Suprapubic skin (tissue), 4 donors: Measurements from ENCODE around the gene FGD5. TPM values are rescaled to one million over a fixed set of nuclear protein-coding genes. Genes with fewer than 3 reads are reported as not detected.

Source experiments
- DNase-seq, 2 donors: peaks; one replicate each; pipeline ENCODE4 v3.0.0-alpha.2; 2019; ENCODE audit warnings: low spot score in 2 of 2
- H3K27ac ChIP-seq: fragments of 200-600 bp; sonication (generic); one replicate; pipeline ENCODE4 v1.5.1; 2019
- H3K27me3 ChIP-seq: fragments of 200-600 bp; sonication (generic); one replicate; pipeline ENCODE4 v1.5.1; 2019
- H3K36me3 ChIP-seq: fragments of 200-600 bp; sonication (generic); one replicate; pipeline ENCODE4 v1.5.1; 2019
- H3K4me1 ChIP-seq: fragments of 200-600 bp; sonication (generic); one replicate; pipeline ENCODE4 v1.5.1; 2019
- H3K4me3 ChIP-seq: fragments of 200-600 bp; sonication (generic); one replicate; pipeline ENCODE4 v1.5.1; 2019; ENCODE audit warnings: mild to moderate bottlenecking
- H3K9me3 ChIP-seq: fragments of 200-600 bp; sonication (generic); one replicate; pipeline ENCODE4 v1.5.1; 2019
- CTCF ChIP-seq, 2 donors: fragments of 200-600 bp in 1 of 2; fragments of 450-650 bp in 1 of 2; sonication (generic) in 1 of 2; IDR thresholded peaks; one replicate each; pipeline ENCODE4 v1.5.1; 2016 to 2019; ENCODE audit warnings: antibody characterized with exemption in 2 of 2, mild to moderate bottlenecking in 1 of 2, moderate library complexity in 1 of 2
- EP300 ChIP-seq: sonication (generic); formaldehyde crosslinking; IDR thresholded peaks from one replicate; pipeline ENCODE4 v1.6.1; 2017; ENCODE audit warnings: antibody characterized with exemption
- POLR2A ChIP-seq, 2 donors: fragments of 450-650 bp; IDR thresholded peaks; one replicate each; pipeline ENCODE4 v1.6.1; 2017; ENCODE audit warnings: antibody characterized with exemption in 2 of 2, mild to moderate bottlenecking in 2 of 2, moderate library complexity in 2 of 2
- POLR2AphosphoS5 ChIP-seq, 3 donors: sonication (generic); formaldehyde crosslinking; IDR thresholded peaks; one replicate each; pipeline ENCODE4 v1.6.1; 2017; ENCODE audit warnings: antibody characterized with exemption in 3 of 3
- WGBS: methylation state at CpG from one replicate; pipeline ENCODE4 v1.1.5; 2018; 5-methylcytosine and 5-hydroxymethylcytosine counted together
- total RNA-seq, 4 donors: library from RNA; depleted of rRNA; stranded (reverse); fragments of >200 nt; gene quantifications; one replicate each; pipeline ENCODE4 v1.1.0, GENCODE V29; 2016

FGD5 gene
- total RNA-seq, 4 donors from 2014 or later, result 2.8 to 15.5 (median 7.1) TPM

- no peak for TF ChIP-seq POLR2AphosphoS5 (IDR thresholded peaks at IDR 0.05)
- no peak for TF ChIP-seq POLR2A (IDR thresholded peaks at IDR 0.05)
- no peak for TF ChIP-seq CTCF (IDR thresholded peaks at IDR 0.05)
- TF ChIP-seq EP300, result no peak
- H3K27ac ChIP-seq, result no peak overlapping the region
- H3K4me3 ChIP-seq, result no peak overlapping the region
Measured at GRCh38 chr3:14889205-14889604, 70.4 kb downstream of the FGD5 start.

GRCh38 chr3:14889943-14890342, 71.2 kb downstream of the FGD5 start:
- Histone ChIP-seq H3K9me3 (no peaks in the 10 kb centered on the region), H3K4me1 (peaks cover 8% of the 10 kb centered on the region), H3K27ac (no peak overlapping the region), H3K36me3 (no peaks in the 10 kb centered on the region), H3K27me3 (no peaks in the 10 kb centered on the region), H3K4me3 (no peak overlapping the region)
- TF ChIP-seq POLR2A (IDR thresholded peaks at IDR 0.05), result no peak
- no peak for TF ChIP-seq CTCF (IDR thresholded peaks at IDR 0.05)
- TF ChIP-seq EP300, result no peak
- TF ChIP-seq POLR2AphosphoS5 (IDR thresholded peaks at IDR 0.05), result no peak
- WGBS, result 89% methylated on average over 8 of the region's 8 CpGs
- DNase-seq, result no peak

More at GRCh38 chr3:14889205-14889604, 70.4 kb downstream of the FGD5 start:
- WGBS, result 67% methylated on average over 7 of the region's 7 CpGs
- no peaks in the 10 kb centered on the region for H3K27me3 ChIP-seq
- no peaks in the 10 kb centered on the region for H3K9me3 ChIP-seq
- no peaks in the 10 kb centered on the region for H3K36me3 ChIP-seq
- H3K4me1 ChIP-seq, result peaks cover 8% of the 10 kb centered on the region
- no peak for DNase-seq

GRCh38 chr3:14890476-14890875, 71.7 kb downstream of the FGD5 start:
- H3K27me3 ChIP-seq, result no peaks in the 10 kb centered on the region
- DNase-seq, result no peak
- 46% methylated on average over 5 of the region's 5 CpGs for WGBS
- no peaks in the 10 kb centered on the region for H3K36me3 ChIP-seq
- no peak overlapping the region for H3K27ac ChIP-seq
- TF ChIP-seq POLR2A (IDR thresholded peaks at IDR 0.05) (no peak), EP300 (no peak), CTCF (IDR thresholded peaks at IDR 0.05) (no peak), POLR2AphosphoS5 (IDR thresholded peaks at IDR 0.05) (no peak)
- no peak overlapping the region for H3K4me3 ChIP-seq
- no peaks in the 10 kb centered on the region for H3K9me3 ChIP-seq
- peaks cover 8% of the 10 kb centered on the region for H3K4me1 ChIP-seq

GRCh38 chr3:14891135-14892132, 72.7 kb downstream of the FGD5 start:
- H3K4me1 ChIP-seq, result peaks cover 8% of the 10 kb centered on the region
- 69% methylated on average over 12 of the region's 12 CpGs for WGBS
- H3K4me3 ChIP-seq, result no peak overlapping the region
- no peaks in the 10 kb centered on the region for H3K36me3 ChIP-seq
- no peak for DNase-seq
- no peaks in the 10 kb centered on the region for H3K27me3 ChIP-seq
- TF ChIP-seq CTCF (IDR thresholded peaks at IDR 0.05) (no peak), POLR2A (IDR thresholded peaks at IDR 0.05) (no peak)
- no peak overlapping the region for H3K27ac ChIP-seq
- no peaks in the 10 kb centered on the region for H3K9me3 ChIP-seq

GRCh38 chr3:14892226-14892625, 73.5 kb downstream of the FGD5 start:
- no peaks in the 10 kb centered on the region for H3K27me3 ChIP-seq
- H3K27ac ChIP-seq, result no peak overlapping the region
- H3K4me3 ChIP-seq, result no peak overlapping the region
- H3K36me3 ChIP-seq, result peaks cover under 1% of the 10 kb centered on the region
- 93% methylated on average over 11 of the region's 11 CpGs for WGBS
- H3K9me3 ChIP-seq, result no peaks in the 10 kb centered on the region
- no peak for DNase-seq
- H3K4me1 ChIP-seq, result peaks cover 8% of the 10 kb centered on the region
- TF ChIP-seq CTCF (IDR thresholded peaks at IDR 0.05) (no peak), EP300 (no peak), POLR2AphosphoS5 (IDR thresholded peaks at IDR 0.05) (no peak), POLR2A (IDR thresholded peaks at IDR 0.05) (no peak)
